NCI-H2196 (cell line): ENCODE results near the gene LMO7.

Experiments
- DNase-seq: peaks from one replicate; lab custom pipeline; 2025; ENCODE audit not compliant: unreplicated experiment; lab: John Stamatoyannopoulos, UW

Gene LMO7

DNA sequence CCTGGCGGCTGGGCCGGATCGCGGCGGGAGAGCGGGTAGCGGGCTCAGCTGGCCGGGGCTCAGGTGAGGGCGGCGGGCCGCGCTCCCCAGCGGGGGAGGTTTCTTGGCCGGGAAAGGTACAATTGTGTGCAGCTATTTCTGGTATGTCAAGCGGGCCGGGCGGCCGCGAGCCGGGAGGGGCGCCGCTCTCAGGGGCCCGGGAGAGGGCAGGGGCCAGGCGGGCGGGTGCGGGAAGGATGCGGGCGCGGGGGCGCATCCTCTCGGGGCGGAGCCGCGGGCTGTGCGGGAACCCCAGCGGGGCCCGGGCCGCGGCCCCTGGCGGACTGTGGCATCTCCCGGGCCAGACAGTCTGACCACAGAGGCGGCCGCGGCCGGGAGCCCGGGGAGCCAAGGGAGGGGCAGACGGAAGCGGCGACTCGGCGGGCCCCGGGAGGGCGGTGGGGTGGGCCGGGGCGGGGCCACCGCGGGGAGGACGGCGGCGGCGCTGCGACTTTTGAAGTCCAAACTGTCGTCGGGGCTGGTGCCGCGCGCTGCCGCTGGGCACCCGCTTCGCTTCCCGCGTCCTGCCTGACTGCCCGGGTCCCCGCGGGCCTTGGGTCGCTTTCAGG, at the start of gene LMO7:
Gene LMO7, plus strand, starts transcription at position 503 of the 608 bp plus-strand sequence. CDS start 328 bp downstream, outside the sequence.
- DNase-seq = peak; percentile 25

DNA sequence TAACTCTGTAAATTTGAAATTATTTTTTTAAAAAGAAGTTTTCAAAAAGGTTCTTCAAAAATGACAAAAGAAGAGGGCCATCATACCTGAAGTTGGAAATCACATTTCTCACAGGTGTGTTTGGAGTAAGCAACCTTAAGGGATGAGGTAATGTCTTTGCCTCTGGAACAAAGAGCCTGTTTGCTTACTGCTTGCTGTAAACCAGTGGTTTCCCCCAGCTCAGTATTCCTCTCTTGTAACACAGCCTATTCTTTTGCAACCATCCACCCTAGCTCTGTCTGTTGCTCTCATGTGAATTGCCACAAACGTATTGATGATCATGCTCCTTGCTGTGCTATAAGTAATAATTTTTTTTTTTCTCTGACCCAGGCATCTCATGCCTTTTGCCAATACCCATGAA, 48.5 kb upstream of the LMO7 start:
- DNase-seq = peak; percentile 1

DNA sequence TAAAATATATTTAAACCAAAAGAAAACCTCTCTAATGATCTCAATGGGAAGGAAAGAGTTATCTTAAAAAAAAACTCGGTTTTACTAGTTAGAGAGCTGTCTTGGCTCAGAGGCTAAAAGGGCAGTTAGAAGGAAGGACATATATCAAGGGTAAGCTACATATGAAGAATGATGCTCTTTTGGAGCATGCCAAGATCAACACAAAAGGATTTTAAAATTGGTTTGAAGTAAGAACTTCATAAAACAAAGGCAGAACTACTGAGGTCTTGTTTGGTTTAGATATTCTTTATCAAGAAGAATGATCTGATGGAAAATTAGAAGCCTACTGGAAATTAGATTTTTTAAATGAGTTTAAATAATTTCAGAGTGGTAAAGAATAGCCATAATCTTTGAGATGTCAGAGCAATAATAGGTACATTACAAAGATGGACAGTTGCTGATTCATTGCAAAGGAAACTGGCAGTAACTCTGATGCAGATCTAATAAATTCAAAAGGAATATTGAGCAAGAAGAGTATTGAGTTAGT, 39.4 kb upstream of the LMO7 start:
- no peak for DNase-seq

DNA sequence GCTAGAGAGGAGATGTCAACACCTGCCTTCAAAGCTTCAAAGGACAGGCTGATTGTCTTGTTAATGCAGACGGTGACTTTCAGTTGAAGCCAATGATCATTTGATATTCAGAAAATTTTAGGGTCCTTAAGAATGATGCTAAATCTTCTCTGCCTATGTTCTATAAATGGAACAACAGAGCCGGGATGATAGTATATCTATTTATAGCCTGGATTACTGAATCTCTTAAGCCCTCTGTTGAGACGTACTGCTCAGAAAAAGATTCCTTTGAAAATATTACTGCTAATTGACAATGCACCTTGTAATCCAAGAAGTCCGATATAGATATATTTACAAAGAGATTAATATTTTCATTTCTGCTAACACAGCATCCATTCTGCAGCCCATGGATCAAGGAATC, 35.8 kb upstream of the LMO7 start:
- DNase-seq = no peak

GRCh38 chr13:75603038-75603437, 33.1 kb upstream of the LMO7 start:
- no peak for DNase-seq

DNA sequence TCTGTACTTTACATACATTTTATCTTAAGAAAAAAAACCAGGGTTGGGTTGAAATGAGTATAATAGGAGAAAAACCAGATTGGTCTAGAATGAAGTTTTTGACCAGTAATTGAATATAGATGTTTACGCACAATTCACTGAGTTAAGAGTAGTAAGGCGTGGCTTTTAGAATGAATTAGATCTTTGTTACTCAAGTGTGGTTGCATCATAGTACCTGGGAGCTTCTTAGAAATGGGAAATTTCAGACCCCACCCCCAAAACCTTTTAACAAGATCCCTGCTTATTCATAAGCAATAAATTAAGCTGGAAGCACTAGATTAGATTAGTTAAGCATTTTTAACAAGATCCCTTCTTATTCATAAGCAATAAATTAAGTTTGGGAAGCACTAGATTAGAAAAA, 28.7 kb upstream of the LMO7 start:
- DNase-seq = no peak

DNA sequence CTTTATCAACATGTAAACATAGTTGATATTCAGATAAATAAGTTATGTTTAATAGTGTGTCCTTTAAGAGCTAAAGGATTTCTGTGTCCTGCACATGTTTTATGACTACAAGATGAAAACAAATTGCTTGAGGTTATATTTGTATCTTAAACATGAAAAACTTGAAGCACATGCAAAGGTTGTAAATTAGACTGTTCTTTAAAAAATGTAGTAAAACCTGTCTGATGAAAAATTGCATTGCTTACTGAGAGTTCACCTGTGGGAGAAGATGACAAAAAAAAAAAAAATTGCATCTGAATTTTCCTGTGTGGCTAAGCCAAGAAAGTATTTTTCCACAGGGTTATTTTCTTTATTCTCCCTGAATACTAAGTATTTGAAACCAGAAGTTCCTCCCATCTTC, 25.7 kb upstream of the LMO7 start:
- DNase-seq = no peak

GRCh38 chr13:75612354-75612753, 23.8 kb upstream of the LMO7 start:
- DNase-seq = no peak

- no peak for DNase-seq
Observed at GRCh38 chr13:75617230-75617629, 18.9 kb upstream of the LMO7 start.

DNA sequence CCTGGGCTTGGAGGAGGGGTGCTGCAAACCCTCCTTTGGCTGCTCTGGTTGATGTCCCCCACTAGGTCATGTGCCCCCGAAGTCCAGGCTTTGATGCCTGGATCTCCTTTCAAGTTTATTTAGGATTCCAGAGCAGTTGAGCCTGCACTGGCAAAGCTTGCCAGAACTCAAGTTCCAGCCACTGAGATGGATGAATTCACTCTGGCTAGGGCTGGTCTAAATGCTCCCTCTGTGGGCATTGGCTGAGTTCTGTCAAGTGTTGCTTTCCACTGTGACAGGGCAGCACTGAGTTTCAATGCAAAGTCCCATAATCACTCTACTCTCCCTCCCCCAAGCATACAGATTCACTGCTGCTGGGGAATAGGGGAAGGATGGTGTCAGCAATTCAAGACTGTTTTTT, 17.8 kb upstream of the LMO7 start:
- no peak for DNase-seq

- DNase-seq = no peak
Observed at GRCh38 chr13:75620020-75620419, 16.1 kb upstream of the LMO7 start.

DNA sequence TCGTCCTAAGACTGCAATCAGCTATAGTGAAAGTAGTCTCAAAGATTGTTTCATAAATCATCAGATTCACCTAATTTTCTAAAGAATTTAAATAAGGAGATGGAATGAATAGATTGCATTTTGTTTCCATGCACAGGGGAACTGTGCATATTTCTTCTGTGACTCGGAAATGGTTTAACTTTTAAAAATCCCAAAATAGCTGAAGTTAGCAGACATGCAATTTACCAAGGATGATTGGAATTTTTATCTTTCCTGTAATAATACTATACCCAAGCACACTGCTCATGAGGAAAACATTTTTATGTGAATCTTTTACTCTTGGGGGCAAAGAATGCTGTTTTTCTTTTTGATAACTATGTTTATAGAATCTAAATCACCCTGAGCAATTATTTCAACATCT, 15.0 kb upstream of the LMO7 start:
- DNase-seq = no peak

GRCh38 chr13:75628801-75629200, 7.3 kb upstream of the LMO7 start:
- DNase-seq = no peak

GRCh38 chr13:75633285-75633684, 2.8 kb upstream of the LMO7 start:
- DNase-seq = no peak

GRCh38 chr13:75635101-75635827, 866 bp upstream of the LMO7 start:
- DNase-seq = peak; percentile 8

DNA sequence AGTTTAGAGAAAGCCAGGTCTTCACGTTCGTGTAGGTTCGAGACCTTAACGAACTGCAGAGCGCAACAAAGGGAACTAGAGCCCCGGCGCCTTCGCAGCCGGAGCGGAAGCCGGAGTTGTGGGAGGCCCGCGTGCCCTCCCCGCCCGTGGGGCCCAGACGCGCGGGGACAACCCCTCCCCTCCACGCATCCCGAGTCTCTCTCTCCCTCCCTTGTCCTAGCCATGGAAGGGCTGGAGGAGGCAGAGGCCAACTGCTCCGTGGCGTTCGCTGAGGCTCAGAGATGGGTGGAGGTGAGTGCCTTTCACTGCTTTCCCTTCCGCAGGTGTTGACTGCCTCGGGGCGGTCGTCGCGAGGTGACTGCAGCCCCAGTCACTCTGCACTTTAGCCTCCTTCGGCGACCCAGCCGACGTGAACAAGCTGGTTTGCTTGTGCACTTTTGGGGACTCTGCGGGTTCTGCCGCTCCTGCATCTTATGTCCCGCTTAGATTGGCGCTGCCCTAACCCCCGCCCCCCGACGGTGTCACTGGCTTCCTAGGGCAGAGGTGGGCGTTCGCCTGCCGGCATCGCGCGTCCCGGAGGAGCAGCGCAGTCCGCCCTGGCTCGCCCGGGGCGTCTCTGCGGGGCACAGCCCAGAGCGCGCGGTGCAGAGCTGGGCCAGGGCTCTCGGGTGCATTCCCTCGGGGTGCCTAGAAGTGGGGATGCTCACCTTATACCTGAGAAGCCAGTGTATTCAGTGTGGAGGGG, 478 bp downstream of the LMO7 start:
- DNase-seq = no peak

GRCh38 chr13:75637181-75637750, 1.1 kb downstream of the LMO7 start:
- DNase-seq = no peak

DNA sequence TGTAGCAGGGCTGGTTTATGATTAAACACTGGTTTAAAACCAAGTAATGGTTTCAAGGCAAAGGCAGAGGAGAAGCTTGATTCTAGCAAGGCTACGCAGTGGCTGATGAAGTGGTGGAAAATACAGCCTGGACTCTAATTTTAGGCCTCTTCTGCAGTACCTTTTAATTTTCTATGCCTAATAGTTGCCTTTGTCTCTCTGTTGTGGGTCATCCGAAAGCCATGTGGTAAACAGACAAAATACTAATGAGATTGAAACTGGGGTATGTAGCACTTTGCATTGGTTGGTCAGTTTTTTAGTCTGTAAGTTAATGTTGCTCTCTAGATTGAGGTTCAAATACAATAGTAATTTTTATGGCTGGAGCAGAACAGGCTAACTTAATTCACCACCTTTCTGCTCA, 3.3 kb downstream of the LMO7 start:
- DNase-seq = no peak

- DNase-seq = no peak
Observed at GRCh38 chr13:75641026-75641425, 4.9 kb downstream of the LMO7 start.

GRCh38 chr13:75643182-75643581, 7.1 kb downstream of the LMO7 start:
- DNase-seq = no peak

- DNase-seq = no peak
Observed at GRCh38 chr13:75643693-75644092, 7.6 kb downstream of the LMO7 start.

- DNase-seq = no peak
Observed at GRCh38 chr13:75645141-75645540, 9.0 kb downstream of the LMO7 start.
